Omental fat pad (tissue), 4 donors: ENCODE results near the gene WDR49. TPM values are rescaled to one million over a fixed set of nuclear protein-coding genes. Genes with fewer than 3 reads are reported as not detected.

ENCODE experiments used
- ATAC-seq: fragments of 150-250 bp; one replicate; pipeline ENCODE4 v1.9.1; 2016; ENCODE audit warnings: mild to moderate bottlenecking, moderate library complexity; ENCODE audit not compliant: low FRiP score
- DNase-seq: peaks from one replicate; pipeline ENCODE4 v3.0.0-alpha.2; 2019; ENCODE audit warnings: low spot score
- CTCF ChIP-seq, 3 donors: fragments of 450-650 bp; IDR thresholded peaks; one replicate each; pipeline ENCODE4 v1.5.1; 2016 to 2017; ENCODE audit warnings: antibody characterized with exemption in 3 of 3, mild to moderate bottlenecking in 3 of 3, moderate library complexity in 2 of 3
- total RNA-seq, 4 donors: library from RNA; depleted of rRNA; stranded (reverse); fragments of >200 nt; gene quantifications; one replicate each; pipeline ENCODE4 v1.1.0, GENCODE V29; 2016

The WDR49 gene
- total RNA-seq, 4 donors from 2014 or later: 0.31 to 3.2 (median 1.0) TPM

DNA sequence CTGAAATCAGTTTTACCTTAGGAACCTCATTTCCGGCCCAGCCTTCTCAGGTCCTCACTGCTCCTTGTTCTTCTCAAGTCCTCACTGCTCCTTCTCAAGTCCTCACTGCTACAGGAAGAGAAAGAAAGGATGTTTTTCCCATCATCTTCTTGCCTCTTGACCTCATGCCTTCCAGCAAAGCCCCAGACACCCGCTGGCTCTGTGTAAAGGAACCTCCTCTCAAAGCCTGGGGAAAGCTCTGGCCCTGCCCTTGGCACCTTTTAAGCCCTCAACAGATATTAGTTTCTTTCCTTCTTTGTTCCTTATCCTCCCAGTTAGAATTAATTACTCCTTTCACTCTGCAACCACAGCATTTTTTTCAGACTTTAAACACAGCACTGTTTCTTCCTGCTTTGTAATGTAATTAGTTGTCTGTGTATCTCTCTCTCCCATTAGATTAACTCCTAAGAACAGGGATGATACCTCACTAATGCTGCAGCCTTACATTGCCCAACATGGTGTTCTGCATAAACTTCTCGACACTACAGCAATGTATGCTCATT is 4.0 kb upstream of the WDR49 start:
- no peak for DNase-seq
- no peak for TF ChIP-seq CTCF (IDR thresholded peaks at IDR 0.05)
- no peak for ATAC-seq

DNA sequence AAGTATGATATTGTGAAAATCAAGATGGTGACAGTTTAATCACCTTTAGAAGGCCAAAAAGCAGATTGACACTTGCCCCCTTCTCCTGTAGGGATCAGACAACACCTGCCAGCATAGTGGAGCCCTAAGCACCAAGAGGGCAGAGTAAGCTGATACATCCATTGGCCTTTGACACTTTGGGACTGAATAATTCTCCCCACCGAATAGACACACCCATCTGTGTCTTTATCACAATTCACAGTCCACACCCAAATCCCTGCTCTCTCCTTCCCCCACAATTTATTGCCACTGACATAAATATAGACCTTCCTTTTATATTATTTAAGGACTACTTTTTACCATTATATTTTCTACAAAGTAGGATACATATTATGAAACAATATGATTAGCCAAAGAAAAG is 3.1 kb upstream of the WDR49 start:
- no peak for TF ChIP-seq CTCF (IDR thresholded peaks at IDR 0.05)
- ATAC-seq: no peak

DNA sequence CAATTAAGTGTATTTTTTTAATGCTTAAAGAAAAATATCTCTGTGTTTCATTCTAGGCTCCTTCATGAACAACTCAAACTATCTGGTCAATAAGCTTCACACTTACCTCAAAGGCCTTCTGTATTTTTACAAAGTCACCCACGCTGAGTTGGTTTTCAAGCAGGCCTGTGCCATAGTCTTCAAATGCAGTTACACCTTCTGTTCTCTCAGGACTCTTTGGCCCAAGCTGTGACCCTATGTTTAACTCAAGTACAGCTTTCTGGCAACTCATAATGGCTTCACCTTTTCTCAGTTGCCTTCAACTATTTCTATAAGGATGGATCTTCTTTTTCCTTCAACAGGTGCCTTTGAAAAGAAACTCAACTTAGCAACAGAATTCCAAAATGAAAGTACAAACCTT is 587 bp downstream of the WDR49 start:
- ATAC-seq: no peak
- no peak for DNase-seq
- TF ChIP-seq CTCF (IDR thresholded peaks at IDR 0.05): no peak

More for the DNA sequence above, 3.1 kb upstream of the WDR49 start:
- no peak for DNase-seq

DNA sequence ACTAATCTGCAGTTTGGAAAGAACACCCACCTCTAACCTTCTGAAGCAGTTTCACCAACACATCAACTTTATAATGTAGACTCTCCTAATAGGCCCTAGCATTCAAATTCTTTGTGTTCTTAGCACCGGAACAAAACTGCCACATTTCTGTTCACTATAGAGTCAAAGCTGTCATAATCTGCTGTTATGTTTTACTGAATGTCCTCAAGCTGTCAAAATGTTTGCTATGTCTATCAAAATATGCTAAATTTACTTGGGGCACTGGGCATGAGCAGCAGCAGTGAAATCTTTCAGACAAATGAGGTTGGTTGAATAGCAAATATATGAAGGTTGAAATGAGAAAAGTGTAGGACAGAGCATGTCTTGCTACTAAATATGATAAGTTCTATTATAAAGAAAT is 1.9 kb downstream of the WDR49 start:
- DNase-seq: no peak
- TF ChIP-seq CTCF (IDR thresholded peaks at IDR 0.05): no peak
- ATAC-seq: no peak

DNA sequence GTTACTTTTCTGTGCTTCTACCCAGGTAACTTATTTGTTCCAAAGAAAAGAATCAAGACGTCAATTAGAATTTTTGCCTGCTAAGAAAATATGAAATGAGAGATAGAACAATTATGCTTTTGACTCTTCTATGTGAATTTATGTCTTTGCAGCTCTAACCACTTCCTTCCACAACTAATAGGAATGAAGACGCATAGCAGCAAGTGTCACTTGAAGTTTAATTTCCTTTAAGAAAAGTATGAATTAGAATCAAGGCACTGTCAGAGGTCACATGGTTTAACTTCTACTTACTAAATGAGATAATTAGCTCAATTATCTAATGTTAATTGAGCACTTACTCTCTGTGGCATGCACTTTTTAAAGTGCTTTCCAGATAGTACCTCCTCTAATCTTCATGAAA is 3.3 kb downstream of the WDR49 start:
- ATAC-seq (no peak), DNase-seq (no peak)
- no peak for TF ChIP-seq CTCF (IDR thresholded peaks at IDR 0.05)

GRCh38 chr3:167649746-167650145 is 4.0 kb downstream of the WDR49 start:
- no peak for TF ChIP-seq CTCF (IDR thresholded peaks at IDR 0.05)
- no peak for DNase-seq
- no peak for ATAC-seq

GRCh38 chr3:167644611-167645010 is 9.1 kb downstream of the WDR49 start:
- no peak for DNase-seq
- ATAC-seq: no peak
- TF ChIP-seq CTCF (IDR thresholded peaks at IDR 0.05): no peak
